Effector memory CD4-positive, alpha-beta T cell (primary cell): ENCODE results near the gene SERPINF2.
"Not testable (repeated sequence)": the region's sequence is repeated elsewhere in the genome, so short reads cannot be mapped to it uniquely, and the experiment has no call there.

Experiments
- DNase-seq, 3 donors: peaks; one replicate each; pipeline ENCODE4 v3.0.0-alpha.2; 2020
- H3K27ac ChIP-seq: 2 replicates; pipeline ENCODE4 v1.7.0; 2013; ENCODE audit warnings: mild to moderate bottlenecking, low read length, moderate library complexity; ENCODE audit not compliant: insufficient read depth, poor library complexity, severe bottlenecking
- H3K27me3 ChIP-seq: replicated peaks from 2 replicates; pipeline ENCODE4 v1.7.0; 2013; ENCODE audit warnings: mild to moderate bottlenecking, low read length; ENCODE audit not compliant: insufficient read depth, control insufficient read depth, poor library complexity, severe bottlenecking
- H3K36me3 ChIP-seq: 2 replicates; pipeline ENCODE4 v1.7.0; 2013; ENCODE audit warnings: mild to moderate bottlenecking, low read length, moderate library complexity; ENCODE audit not compliant: control insufficient read depth, insufficient read depth
- H3K4me1 ChIP-seq: 2 replicates; pipeline ENCODE4 v1.7.0; 2013; ENCODE audit warnings: low read length, mild to moderate bottlenecking; ENCODE audit not compliant: control insufficient read depth, insufficient read depth, poor library complexity, severe bottlenecking
- H3K4me3 ChIP-seq: 2 replicates; pipeline ENCODE4 v1.7.0; 2013; ENCODE audit warnings: low read length, low read depth, mild to moderate bottlenecking; ENCODE audit not compliant: insufficient read depth, poor library complexity, severe bottlenecking
- H3K9me3 ChIP-seq: 2 replicates; pipeline ENCODE4 v1.7.0; 2013; ENCODE audit warnings: mild to moderate bottlenecking, low read length, moderate library complexity; ENCODE audit not compliant: control insufficient read depth

The SERPINF2 gene

DNA sequence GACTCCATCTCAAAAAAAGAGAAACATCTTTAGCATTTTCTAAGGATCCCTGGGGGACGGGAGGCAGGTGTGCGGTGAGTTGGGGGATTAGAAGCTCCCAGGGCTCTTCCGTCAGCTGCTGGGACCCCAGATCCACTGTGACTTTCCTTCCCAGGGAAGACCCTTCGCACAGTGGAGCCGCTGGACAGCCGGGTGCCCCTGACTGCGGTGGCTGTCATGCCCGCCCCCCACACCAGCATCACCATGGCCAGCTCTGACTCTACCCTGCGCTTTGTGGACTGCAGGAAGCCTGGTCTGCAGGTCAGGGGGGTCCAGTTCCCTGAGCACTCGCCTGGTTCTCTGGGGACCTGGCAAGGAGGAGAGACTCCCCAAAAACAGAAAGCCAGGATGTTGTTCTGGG, 7.3 kb upstream of the SERPINF2 start:
- peaks cover 43% of the 10 kb centered on the region for H3K36me3 ChIP-seq
- no peak overlapping the region for H3K4me3 ChIP-seq
- H3K27me3 ChIP-seq, result no peaks in the 10 kb centered on the region
- DNase-seq, result no peak
- no peaks in the 10 kb centered on the region for H3K4me1 ChIP-seq
- no peaks in the 10 kb centered on the region for H3K9me3 ChIP-seq
- H3K27ac ChIP-seq, result no peak overlapping the region

DNA sequence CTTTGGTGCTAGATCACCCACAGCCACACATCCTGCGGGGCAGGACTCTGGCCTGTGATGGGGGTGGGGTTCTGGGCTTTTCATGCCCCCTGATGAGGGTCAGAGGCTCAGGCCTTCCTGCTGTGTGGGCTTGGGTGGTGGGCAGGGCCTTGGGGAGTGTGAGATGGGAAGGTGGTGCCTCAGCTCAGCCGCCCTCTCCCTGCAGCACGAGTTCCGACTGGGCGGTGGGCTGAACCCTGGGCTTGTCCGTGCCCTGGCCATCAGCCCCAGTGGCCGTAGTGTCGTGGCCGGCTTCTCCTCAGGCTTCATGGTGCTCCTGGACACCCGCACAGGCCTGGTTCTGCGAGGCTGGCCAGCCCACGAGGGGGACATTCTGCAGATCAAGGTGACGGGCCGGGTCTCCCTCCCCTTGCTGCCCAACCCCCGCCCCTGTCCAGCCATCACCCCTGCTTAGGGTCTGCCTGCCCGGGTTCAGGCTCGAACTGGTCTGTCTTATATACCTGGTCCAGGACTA, 6.8 kb upstream of the SERPINF2 start:
- Histone ChIP-seq H3K27ac (peak overlapping the region; percentile 14), H3K36me3 (peaks cover 39% of the 10 kb centered on the region), H3K4me1 (no peaks in the 10 kb centered on the region), H3K27me3 (no peaks in the 10 kb centered on the region), H3K9me3 (no peaks in the 10 kb centered on the region), H3K4me3 (no peak overlapping the region)
- no peak for DNase-seq

DNA sequence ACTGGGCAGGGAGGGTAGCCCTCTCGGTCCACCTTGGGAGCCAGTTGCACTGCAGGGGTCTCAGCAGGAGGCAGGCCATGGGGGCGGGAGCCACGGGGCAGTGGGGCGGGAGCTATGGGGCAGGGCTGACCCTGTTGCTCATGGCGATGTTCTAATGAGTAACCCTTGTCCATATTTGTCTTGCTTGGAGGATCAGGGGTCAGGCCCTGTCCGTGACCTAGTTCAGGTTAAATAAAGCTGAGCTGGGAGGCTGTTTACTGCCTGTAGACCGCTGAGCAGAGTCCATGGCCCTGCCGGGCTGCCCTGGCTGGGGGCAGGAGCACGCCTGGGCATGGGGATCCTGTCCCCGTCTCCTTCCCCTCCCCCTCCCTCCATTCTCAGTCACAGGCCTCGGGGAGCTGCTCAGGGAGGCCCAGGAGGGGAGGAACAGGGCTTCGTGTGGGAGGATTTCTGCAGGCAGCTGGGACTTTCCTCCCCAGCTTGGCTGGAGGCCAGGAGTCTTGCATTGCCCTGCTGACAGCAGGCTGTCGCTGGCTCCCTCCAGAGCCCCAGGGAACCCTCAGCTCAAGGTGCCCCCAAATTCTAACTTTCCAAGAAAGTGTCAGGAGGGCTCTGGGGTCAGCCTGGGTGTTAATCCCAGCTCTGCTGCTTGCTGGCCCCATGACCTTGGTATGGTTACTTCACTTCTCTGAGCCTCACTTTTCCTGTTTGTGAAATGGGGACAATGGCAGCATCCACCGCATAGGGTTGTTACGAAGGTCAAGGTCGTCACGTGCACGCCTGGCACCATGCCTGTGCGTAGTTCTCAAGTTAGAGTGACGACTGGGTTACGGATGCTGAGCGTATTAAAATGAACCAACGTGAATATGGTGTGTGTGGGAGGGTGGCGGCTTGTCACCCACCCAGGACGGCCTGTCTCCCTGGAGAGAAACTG, 6.1 kb upstream of the SERPINF2 start:
- Histone ChIP-seq H3K36me3 (peaks cover 33% of the 10 kb centered on the region), H3K4me3 (no peak overlapping the region), H3K4me1 (no peaks in the 10 kb centered on the region), H3K27me3 (no peaks in the 10 kb centered on the region), H3K9me3 (no peaks in the 10 kb centered on the region), H3K27ac (peak overlapping the region; percentile 14)
- peak in 1 of 3 donors; percentile 31 for DNase-seq

DNA sequence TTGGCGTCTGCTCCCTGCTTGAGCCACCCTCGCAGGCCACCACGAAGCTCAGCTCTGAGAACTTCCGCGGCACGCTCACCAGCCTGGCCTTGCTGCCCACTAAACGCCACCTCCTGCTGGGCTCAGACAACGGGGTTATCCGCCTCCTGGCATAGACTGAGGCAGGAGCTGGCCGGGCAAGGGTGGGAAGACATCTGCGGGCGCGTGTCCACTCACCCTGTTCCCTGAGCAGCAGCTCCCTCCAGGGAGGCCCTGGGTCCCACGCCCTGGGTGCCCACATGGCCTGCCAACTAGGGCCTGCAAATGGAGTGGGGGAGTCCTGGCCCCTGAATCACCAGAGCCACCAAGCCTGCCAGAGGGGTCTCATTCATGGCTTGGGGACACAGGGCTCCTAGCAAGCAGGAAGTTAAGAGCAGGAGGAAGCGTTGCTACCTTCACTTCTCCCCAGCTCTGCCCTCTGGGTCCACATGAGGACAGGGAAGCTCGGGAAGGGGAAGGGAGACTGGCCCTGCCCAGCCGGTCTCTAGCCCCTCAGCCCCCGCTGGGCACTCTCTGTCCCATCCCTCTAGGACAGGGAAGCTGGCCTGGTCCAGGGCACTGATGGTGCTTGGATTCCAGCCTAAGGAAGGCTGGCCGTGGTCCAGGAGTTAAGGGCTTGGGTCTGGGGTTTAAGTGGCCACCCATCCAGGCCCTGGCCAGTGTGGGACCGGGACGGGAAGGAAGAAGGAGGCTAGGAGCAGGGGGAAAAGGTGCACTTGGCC, 5.0 kb upstream of the SERPINF2 start:
- H3K27me3 ChIP-seq, result no peaks in the 10 kb centered on the region
- H3K27ac ChIP-seq, result peak overlapping the region; percentile 33
- no peak overlapping the region for H3K4me3 ChIP-seq
- no peak for DNase-seq
- H3K36me3 ChIP-seq, result peaks cover 30% of the 10 kb centered on the region
- H3K9me3 ChIP-seq, result no peaks in the 10 kb centered on the region
- no peaks in the 10 kb centered on the region for H3K4me1 ChIP-seq

- not testable (repeated sequence) for H3K9me3 ChIP-seq, DNase-seq, H3K4me3 ChIP-seq, H3K27me3 ChIP-seq, H3K27ac ChIP-seq, H3K4me1 ChIP-seq
- peaks cover 10% of the 10 kb centered on the region for H3K36me3 ChIP-seq
Observed at GRCh38 chr17:1741899-1742298, 772 bp upstream of the SERPINF2 start.

DNA sequence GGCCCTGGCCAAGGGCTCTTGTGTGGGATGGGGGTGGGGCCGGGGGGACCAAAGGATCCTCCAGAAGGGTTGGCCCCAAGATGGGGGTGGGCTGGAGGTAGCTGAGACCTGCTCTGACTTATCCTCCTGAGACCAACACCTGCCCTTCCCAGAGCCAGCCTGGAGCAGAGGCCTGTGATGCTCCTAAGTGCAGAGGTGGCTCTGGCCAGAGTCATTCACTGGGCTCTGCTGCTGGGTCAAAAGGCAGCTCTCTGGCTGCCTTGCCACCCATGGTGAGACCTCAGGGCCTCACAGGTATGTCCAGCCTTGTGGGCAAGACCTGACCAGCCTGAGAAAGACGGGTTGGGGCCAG, 393 bp downstream of the SERPINF2 start:
- no peaks in the 10 kb centered on the region for H3K4me1 ChIP-seq
- no peak overlapping the region for H3K27ac ChIP-seq
- H3K9me3 ChIP-seq, result no peaks in the 10 kb centered on the region
- H3K4me3 ChIP-seq, result no peak overlapping the region
- no peak for DNase-seq
- no peaks in the 10 kb centered on the region for H3K36me3 ChIP-seq
- H3K27me3 ChIP-seq, result no peaks in the 10 kb centered on the region

GRCh38 chr17:1744551-1745512, 2.2 kb downstream of the SERPINF2 start:
- H3K4me1 ChIP-seq, result no peaks in the 10 kb centered on the region
- H3K36me3 ChIP-seq, result no peaks in the 10 kb centered on the region
- no peaks in the 10 kb centered on the region for H3K9me3 ChIP-seq
- no peaks in the 10 kb centered on the region for H3K27me3 ChIP-seq
- DNase-seq, result no peak
- H3K4me3 ChIP-seq, result no peak overlapping the region
- no peak overlapping the region for H3K27ac ChIP-seq

DNA sequence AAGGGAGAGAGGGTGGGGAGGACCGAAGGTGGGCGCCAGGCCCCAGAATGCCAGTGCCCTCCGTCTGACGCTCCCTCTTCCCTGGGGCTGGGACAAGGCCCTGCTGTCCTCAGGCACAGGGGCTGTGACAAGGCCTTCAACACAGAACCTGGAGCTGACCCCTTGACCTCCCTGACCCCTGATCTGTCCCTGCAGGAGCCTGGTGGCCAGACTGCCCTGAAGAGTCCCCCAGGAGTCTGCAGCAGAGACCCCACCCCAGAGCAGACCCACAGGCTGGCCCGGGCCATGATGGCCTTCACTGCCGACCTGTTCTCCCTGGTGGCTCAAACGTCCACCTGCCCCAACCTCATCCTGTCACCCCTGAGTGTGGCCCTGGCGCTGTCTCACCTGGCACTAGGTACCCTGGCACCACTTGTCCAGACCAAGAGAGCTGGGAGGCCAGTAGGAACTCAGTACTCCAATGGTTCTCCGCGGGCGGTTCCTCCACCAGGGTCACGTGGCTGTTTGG, 2.9 kb downstream of the SERPINF2 start:
- no peak for DNase-seq
- Histone ChIP-seq H3K9me3 (no peaks in the 10 kb centered on the region), H3K27me3 (no peaks in the 10 kb centered on the region), H3K36me3 (no peaks in the 10 kb centered on the region), H3K27ac (no peak overlapping the region), H3K4me1 (no peaks in the 10 kb centered on the region), H3K4me3 (no peak overlapping the region)

DNA sequence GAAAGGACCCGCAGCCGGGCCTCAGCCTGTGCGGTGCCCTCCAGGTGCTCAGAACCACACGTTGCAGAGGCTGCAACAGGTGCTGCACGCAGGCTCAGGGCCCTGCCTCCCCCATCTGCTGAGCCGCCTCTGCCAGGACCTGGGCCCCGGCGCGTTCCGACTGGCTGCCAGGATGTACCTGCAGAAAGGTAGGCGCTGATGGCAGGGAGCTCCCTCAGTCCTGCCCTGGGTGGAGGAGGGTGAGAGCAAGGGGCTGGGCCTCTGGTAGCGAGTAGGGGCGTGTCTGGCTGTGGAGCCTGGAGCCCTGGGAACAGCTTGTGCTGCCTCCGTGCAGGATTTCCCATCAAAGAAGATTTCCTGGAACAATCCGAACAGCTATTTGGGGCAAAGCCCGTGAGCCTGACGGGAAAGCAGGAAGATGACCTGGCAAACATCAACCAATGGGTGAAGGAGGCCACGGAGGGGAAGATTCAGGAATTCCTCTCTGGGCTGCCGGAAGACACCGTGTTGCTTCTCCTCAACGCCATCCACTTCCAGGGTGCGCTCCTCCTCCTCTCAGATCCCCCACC, 4.4 kb downstream of the SERPINF2 start:
- no peaks in the 10 kb centered on the region for H3K4me1 ChIP-seq
- H3K27me3 ChIP-seq, result no peaks in the 10 kb centered on the region
- H3K27ac ChIP-seq, result no peak overlapping the region
- H3K4me3 ChIP-seq, result no peak overlapping the region
- H3K9me3 ChIP-seq, result no peaks in the 10 kb centered on the region
- no peaks in the 10 kb centered on the region for H3K36me3 ChIP-seq
- DNase-seq, result no peak
